CD4-positive, alpha-beta T cell treated with Interleukin-12 subunit alpha and Interleukin-12 subunit beta, for 1 hour (primary cell): ENCODE data around the gene MFSD12.
"Not testable (repeated sequence)": the region's sequence is repeated elsewhere in the genome, so short reads cannot be mapped to it uniquely, and the experiment has no call there.

Experiments used
- DNase-seq: peaks from one replicate; pipeline ENCODE4 v3.0.0-alpha.2; 2020

MFSD12 gene

GRCh38 chr19:3521104-3521445 lies 36.3 kb downstream of the MFSD12 start:
- DNase-seq = no peak

GRCh38 chr19:3520166-3521103 lies 37.0 kb downstream of the MFSD12 start:
- no peak for DNase-seq

- DNase-seq = no peak
These were observed 38.3 kb downstream of the MFSD12 start for GRCh38 chr19:3519126-3519525.

GRCh38 chr19:3518659-3519058 lies 38.7 kb downstream of the MFSD12 start:
- no peak for DNase-seq

GRCh38 chr19:3518255-3518654 lies 39.1 kb downstream of the MFSD12 start:
- no peak for DNase-seq

- no peak for DNase-seq
These were observed 39.7 kb downstream of the MFSD12 start for GRCh38 chr19:3517638-3518037.

- DNase-seq = peak; percentile 61
These were observed 40.6 kb downstream of the MFSD12 start for GRCh38 chr19:3516675-3517207.

GRCh38 chr19:3515891-3516422 lies 41.4 kb downstream of the MFSD12 start:
- DNase-seq = no peak

- no peak for DNase-seq
These were observed 42.5 kb downstream of the MFSD12 start for GRCh38 chr19:3514930-3515329.

- DNase-seq = no peak
These were observed 43.9 kb downstream of the MFSD12 start for GRCh38 chr19:3513229-3514140.

- no peak for DNase-seq
These were observed 44.7 kb downstream of the MFSD12 start for GRCh38 chr19:3512562-3513228.

GRCh38 chr19:3511506-3512251 lies 45.7 kb downstream of the MFSD12 start:
- DNase-seq = no peak

- DNase-seq = no peak
These were observed 46.7 kb downstream of the MFSD12 start for GRCh38 chr19:3510727-3511126.

GRCh38 chr19:3509566-3509989 lies 47.8 kb downstream of the MFSD12 start:
- no peak for DNase-seq

GRCh38 chr19:3508771-3509535 lies 48.4 kb downstream of the MFSD12 start:
- no peak for DNase-seq

- not testable (repeated sequence) for DNase-seq
These were observed 49.2 kb downstream of the MFSD12 start for GRCh38 chr19:3508121-3508661.

GRCh38 chr19:3507371-3508120 lies 49.8 kb downstream of the MFSD12 start:
- peak; percentile 60 for DNase-seq

GRCh38 chr19:3506384-3507340 lies 50.7 kb downstream of the MFSD12 start:
- peak; percentile 60 for DNase-seq
